Ovary (tissue), 3 donors: ENCODE data around the gene GRK1.

Source experiments
- CTCF ChIP-seq, 3 donors: fragments of 450-650 bp in 2 of 3; fragments of 200-600 bp in 1 of 3; IDR thresholded peaks; one replicate each; pipeline versions ENCODE4 v1.5.1 to v1.8.0; 2016 to 2022; ENCODE audit warnings: antibody characterized with exemption in 3 of 3, mild to moderate bottlenecking in 1 of 3
- POLR2A ChIP-seq: fragments of 450-650 bp; IDR thresholded peaks from one replicate; pipeline ENCODE4 v1.6.1; 2017; ENCODE audit warnings: antibody characterized with exemption, mild to moderate bottlenecking, moderate library complexity
- donor health status: DM: no; HTN: no; CAD: no.

- TF ChIP-seq CTCF (IDR thresholded peaks at IDR 0.05) (no peak), POLR2A (no peak)
Measured at GRCh38 chr13:113666951-113667701, at the start of gene GRK1.
